Liver (tissue), 9 donors: ENCODE results near the gene PSG7. TPM values are rescaled to one million over a fixed set of nuclear protein-coding genes. Genes with fewer than 3 reads are reported as not detected.
A peak's percentile ranks its signal among the peaks of the same experiment; 100 is the strongest.
"Not testable (repeated sequence)": the region's sequence is repeated elsewhere in the genome, so short reads cannot be mapped to it uniquely, and the experiment has no call there.

ENCODE experiments used
- DNase-seq: peaks from one replicate; pipeline ENCODE4 v3.0.0-alpha.2; 2017; ENCODE audit warnings: low spot score
- H3K27ac ChIP-seq, 2 donors: one replicate each; pipeline ENCODE4 v1.7.0; 2013; ENCODE audit warnings: inconsistent platforms in 2 of 2, low read length in 2 of 2, control low read depth in 1 of 2, low read depth in 1 of 2, mild to moderate bottlenecking in 1 of 2
- H3K27me3 ChIP-seq, 4 donors: one replicate each; pipeline versions ENCODE4 v1.6.1 to v1.7.0; 2013; ENCODE audit warnings: low read length in 3 of 4, inconsistent platforms in 1 of 4, mild to moderate bottlenecking in 1 of 4, moderate library complexity in 1 of 4; ENCODE audit not compliant: control insufficient read depth in 4 of 4, insufficient read depth in 4 of 4
- H3K36me3 ChIP-seq, 4 donors: one replicate each; pipeline versions ENCODE4 v1.6.1 to v1.7.0; 2013; ENCODE audit warnings: low read length in 3 of 4, mild to moderate bottlenecking in 3 of 4, low read depth in 1 of 4, moderate library complexity in 1 of 4; ENCODE audit not compliant: control insufficient read depth in 4 of 4, insufficient read depth in 3 of 4
- H3K4me1 ChIP-seq, 4 donors: one replicate each; pipeline versions ENCODE4 v1.6.1 to v1.7.0; 2013; ENCODE audit warnings: low read length in 3 of 4, mild to moderate bottlenecking in 3 of 4, moderate library complexity in 1 of 4; ENCODE audit not compliant: control insufficient read depth in 4 of 4, insufficient read depth in 4 of 4
- H3K4me3 ChIP-seq, 3 donors: one replicate each; pipeline versions ENCODE4 v1.6.1 to v1.7.0; 2013; ENCODE audit warnings: low read length in 3 of 3, control low read depth in 1 of 3, low read depth in 1 of 3, mild to moderate bottlenecking in 1 of 3
- H3K9ac ChIP-seq, 2 donors: one replicate each; pipeline ENCODE4 v1.7.0; 2013; ENCODE audit warnings: low read length in 2 of 2, mild to moderate bottlenecking in 2 of 2, moderate library complexity in 2 of 2, control low read depth in 1 of 2, low read depth in 1 of 2
- H3K9me3 ChIP-seq, 4 donors: one replicate each; pipeline versions ENCODE4 v1.6.1 to v1.7.0; 2013; ENCODE audit warnings: low read length in 3 of 4; ENCODE audit not compliant: control insufficient read depth in 4 of 4
- CTCF ChIP-seq: fragments of 150-350 bp; IDR thresholded peaks from 2 replicates; pipeline ENCODE4 v1.5.1; 2017; ENCODE audit warnings: improper control_type of control experiment, low read depth, low read length; ENCODE audit not compliant: missing input control
- EGR1 ChIP-seq, 2 donors: IDR thresholded peaks; 2 replicates each; pipeline ENCODE4 v1.6.1; 2016 to 2018; ENCODE audit warnings: antibody characterized with exemption in 2 of 2, low read depth in 2 of 2
- FOXA1 ChIP-seq: IDR thresholded peaks from 2 replicates; pipeline ENCODE4 v1.6.1; 2016; ENCODE audit warnings: antibody characterized with exemption
- FOXA2 ChIP-seq: IDR thresholded peaks from 2 replicates; pipeline ENCODE4 v1.6.1; 2016; ENCODE audit warnings: antibody characterized with exemption
- GABPA ChIP-seq, 2 donors: IDR thresholded peaks in 1 of 2; conservative IDR thresholded peaks in 1 of 2; 2 replicates each; pipeline ENCODE4 v1.6.1; 2016; ENCODE audit warnings: antibody characterized with exemption in 2 of 2, mild to moderate bottlenecking in 1 of 2, moderate library complexity in 1 of 2
- HNF4A ChIP-seq, 2 donors: conservative IDR thresholded peaks; 2 replicates each; pipeline ENCODE4 v1.6.1; 2016; ENCODE audit warnings: antibody characterized with exemption in 2 of 2, mild to moderate bottlenecking in 2 of 2
- HNF4G ChIP-seq: IDR thresholded peaks from 2 replicates; pipeline ENCODE4 v1.6.1; 2016; ENCODE audit warnings: antibody characterized with exemption
- JUND ChIP-seq, 2 donors: IDR thresholded peaks; 2 replicates each; pipeline ENCODE4 v1.6.1; 2016; ENCODE audit warnings: antibody characterized with exemption in 2 of 2
- MAX ChIP-seq: IDR thresholded peaks from 2 replicates; pipeline ENCODE4 v1.6.1; 2016; ENCODE audit warnings: antibody characterized with exemption
- NR2F2 ChIP-seq: IDR thresholded peaks from 2 replicates; pipeline ENCODE4 v1.6.1; 2016; ENCODE audit warnings: antibody characterized with exemption
- RAD21 ChIP-seq, 2 donors: IDR thresholded peaks; 2 replicates each; pipeline ENCODE4 v1.6.1; 2016; ENCODE audit warnings: antibody characterized with exemption in 2 of 2, mild to moderate bottlenecking in 2 of 2
- RXRA ChIP-seq, 2 donors: IDR thresholded peaks; 2 replicates each; pipeline ENCODE4 v1.6.1; 2017 to 2018; ENCODE audit warnings: antibody characterized with exemption in 2 of 2, mild to moderate bottlenecking in 1 of 2
- SP1 ChIP-seq: IDR thresholded peaks from 2 replicates; pipeline ENCODE4 v1.6.1; 2018; ENCODE audit warnings: antibody characterized with exemption, mild to moderate bottlenecking
- TAF1 ChIP-seq: conservative IDR thresholded peaks from 2 replicates; pipeline ENCODE4 v1.6.1; 2016; ENCODE audit warnings: antibody characterized with exemption, mild to moderate bottlenecking
- YY1 ChIP-seq: IDR thresholded peaks from 2 replicates; pipeline ENCODE4 v1.6.1; 2016; ENCODE audit warnings: antibody characterized with exemption, mild to moderate bottlenecking
- WGBS: extraction: QIAGEN DNeasy Blood & Tissue Kit; methylation state at CpG from one replicate; pipeline ENCODE4 v1.1.7; 2013; 5-methylcytosine and 5-hydroxymethylcytosine counted together
- polyA plus RNA-seq, 2 donors: library from polyadenylated mRNA; stranded (reverse) in 1 of 2; unstranded in 1 of 2; fragments of 200-250 nt in 1 of 2; fragments of >200 nt in 1 of 2; fragmentation: Nextera tagmentation in 1 of 2; extraction: Ambion mirVana in 1 of 2; gene quantifications; one replicate each; pipeline versions ENCODE4 v1.2.1 to v1.2.3, GENCODE V29; 2013 to 2015
- total RNA-seq, 2 donors: library from RNA; depleted of rRNA; stranded (reverse); fragments of >200 nt; gene quantifications; one replicate each; pipeline ENCODE4 v1.2.3, GENCODE V29; 2014
- TF ChIP-seq, protein P1 (sequence below): IDR thresholded peaks from 2 replicates; pipeline ENCODE4 v1.6.1; 2016; ENCODE audit warnings: antibody characterized with exemption
- TF ChIP-seq, protein P2 (sequence below): IDR thresholded peaks from 2 replicates; pipeline ENCODE4 v1.6.1; 2016; ENCODE audit warnings: antibody characterized with exemption, mild to moderate bottlenecking
- TF ChIP-seq, protein P3 (sequence below): IDR thresholded peaks from 2 replicates; pipeline ENCODE4 v1.6.1; 2016; ENCODE audit warnings: antibody characterized with exemption
- donor health status: healthy.
- donor health status: healthy.
- donor health status: healthy.
- donor health status: healthy.
- donor health status: healthy.

PSG7 gene
- total and polyA plus RNA-seq, 4 donors = not detected

- H3K9ac ChIP-seq, H3K27me3 ChIP-seq, H3K4me1 ChIP-seq, DNase-seq, H3K9me3 ChIP-seq, H3K27ac ChIP-seq, H3K36me3 ChIP-seq, H3K4me3 ChIP-seq: not testable (repeated sequence)
- peak; percentile 19 to 57 for TF ChIP-seq RAD21 (IDR thresholded peaks at IDR 0.05)
- TF ChIP-seq HNF4A (conservative IDR thresholded peaks at IDR 0.05) = peak in 1 of 2 donors; percentile 33
- WGBS = 30% methylated on average over 1 of the region's 1 CpG
Observed at GRCh38 chr19:42930214-42930613, 6.8 kb downstream of the PSG7 start.

DNA sequence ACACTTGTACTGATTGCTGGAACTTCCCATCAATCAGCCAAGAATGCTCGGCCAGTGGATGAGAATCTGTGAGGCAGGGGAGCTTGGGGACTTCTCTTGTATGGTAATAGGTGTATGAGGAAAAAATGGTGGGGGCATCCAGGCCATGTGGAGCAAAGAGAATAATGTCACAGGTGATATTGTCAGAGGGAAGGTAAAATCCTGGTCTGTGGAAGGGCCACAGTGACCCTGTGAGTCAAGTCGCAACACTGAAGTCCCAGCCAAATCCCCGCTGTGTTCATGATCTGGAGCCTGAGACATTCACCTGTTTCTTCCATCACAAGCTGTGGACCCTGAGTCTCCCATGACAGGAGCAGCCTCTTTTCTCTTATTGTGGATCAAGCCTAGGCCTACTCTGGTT is 8.1 kb downstream of the PSG7 start:
- no peak for TF ChIP-seq TAF1
- TF ChIP-seq MAX = no peak
- no peak for TF ChIP-seq GABPA (IDR thresholded peaks at IDR 0.05 in 1 of 2, conservative IDR thresholded peaks at IDR 0.05 in 1 of 2)
- 83% methylated on average over 3 of the region's 3 CpGs for WGBS
- Histone ChIP-seq H3K27ac (no peak overlapping the region), H3K9ac (no peak overlapping the region), H3K4me1 (no peaks in the 10 kb centered on the region), H3K4me3 (no peak overlapping the region), H3K36me3 (no peaks in the 10 kb centered on the region), H3K9me3 (no peaks in the 10 kb centered on the region), H3K27me3 (peaks cover 0 to 4% (median under 1%) of the 10 kb centered on the region in 4 donors)
- DNase-seq = no peak

DNA sequence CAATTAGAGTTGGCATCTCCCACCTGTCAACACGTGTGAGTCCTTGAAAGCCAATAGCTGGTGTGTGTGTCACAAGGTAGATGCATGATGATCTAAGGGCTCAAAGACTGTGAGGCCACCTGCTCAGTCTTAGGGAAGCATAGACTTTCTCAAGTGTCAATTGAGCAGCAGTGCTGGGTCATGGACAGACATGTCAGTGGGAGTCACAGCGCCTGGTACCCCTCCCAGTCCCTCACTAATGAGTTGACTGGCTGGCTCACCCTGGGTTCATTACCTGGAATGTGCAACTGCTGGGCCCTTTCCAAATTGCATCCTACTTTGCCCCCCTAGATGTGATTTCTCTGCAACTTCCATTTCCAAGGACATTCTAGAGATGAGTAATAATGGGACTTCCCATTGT is 10.2 kb downstream of the PSG7 start:
- WGBS = 45% methylated on average over 2 of the region's 2 CpGs

More for the DNA sequence above, 10.2 kb downstream of the PSG7 start:
- TF ChIP-seq FOXA2 (no peak), TAF1 (no peak), RXRA (IDR thresholded peaks at IDR 0.05) (no peak), JUND (IDR thresholded peaks at IDR 0.05) (no peak), RAD21 (IDR thresholded peaks at IDR 0.05) (no peak), FOXA1 (no peak), EGR1 (IDR thresholded peaks at IDR 0.05; ENCODE audit: low read depth in 2 of 2) (no peak), NR2F2 (no peak), HNF4A (conservative IDR thresholded peaks at IDR 0.05) (no peak), SP1 (no peak), GABPA (IDR thresholded peaks at IDR 0.05 in 1 of 2, conservative IDR thresholded peaks at IDR 0.05 in 1 of 2) (no peak), CTCF (no peak), YY1 (no peak), HNF4G (no peak), MAX (no peak)
- TF ChIP-seq, protein P1, sequence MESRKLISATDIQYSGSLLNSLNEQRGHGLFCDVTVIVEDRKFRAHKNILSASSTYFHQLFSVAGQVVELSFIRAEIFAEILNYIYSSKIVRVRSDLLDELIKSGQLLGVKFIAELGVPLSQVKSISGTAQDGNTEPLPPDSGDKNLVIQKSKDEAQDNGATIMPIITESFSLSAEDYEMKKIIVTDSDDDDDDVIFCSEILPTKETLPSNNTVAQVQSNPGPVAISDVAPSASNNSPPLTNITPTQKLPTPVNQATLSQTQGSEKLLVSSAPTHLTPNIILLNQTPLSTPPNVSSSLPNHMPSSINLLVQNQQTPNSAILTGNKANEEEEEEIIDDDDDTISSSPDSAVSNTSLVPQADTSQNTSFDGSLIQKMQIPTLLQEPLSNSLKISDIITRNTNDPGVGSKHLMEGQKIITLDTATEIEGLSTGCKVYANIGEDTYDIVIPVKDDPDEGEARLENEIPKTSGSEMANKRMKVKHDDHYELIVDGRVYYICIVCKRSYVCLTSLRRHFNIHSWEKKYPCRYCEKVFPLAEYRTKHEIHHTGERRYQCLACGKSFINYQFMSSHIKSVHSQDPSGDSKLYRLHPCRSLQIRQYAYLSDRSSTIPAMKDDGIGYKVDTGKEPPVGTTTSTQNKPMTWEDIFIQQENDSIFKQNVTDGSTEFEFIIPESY = no peak
- TF ChIP-seq, protein P2, sequence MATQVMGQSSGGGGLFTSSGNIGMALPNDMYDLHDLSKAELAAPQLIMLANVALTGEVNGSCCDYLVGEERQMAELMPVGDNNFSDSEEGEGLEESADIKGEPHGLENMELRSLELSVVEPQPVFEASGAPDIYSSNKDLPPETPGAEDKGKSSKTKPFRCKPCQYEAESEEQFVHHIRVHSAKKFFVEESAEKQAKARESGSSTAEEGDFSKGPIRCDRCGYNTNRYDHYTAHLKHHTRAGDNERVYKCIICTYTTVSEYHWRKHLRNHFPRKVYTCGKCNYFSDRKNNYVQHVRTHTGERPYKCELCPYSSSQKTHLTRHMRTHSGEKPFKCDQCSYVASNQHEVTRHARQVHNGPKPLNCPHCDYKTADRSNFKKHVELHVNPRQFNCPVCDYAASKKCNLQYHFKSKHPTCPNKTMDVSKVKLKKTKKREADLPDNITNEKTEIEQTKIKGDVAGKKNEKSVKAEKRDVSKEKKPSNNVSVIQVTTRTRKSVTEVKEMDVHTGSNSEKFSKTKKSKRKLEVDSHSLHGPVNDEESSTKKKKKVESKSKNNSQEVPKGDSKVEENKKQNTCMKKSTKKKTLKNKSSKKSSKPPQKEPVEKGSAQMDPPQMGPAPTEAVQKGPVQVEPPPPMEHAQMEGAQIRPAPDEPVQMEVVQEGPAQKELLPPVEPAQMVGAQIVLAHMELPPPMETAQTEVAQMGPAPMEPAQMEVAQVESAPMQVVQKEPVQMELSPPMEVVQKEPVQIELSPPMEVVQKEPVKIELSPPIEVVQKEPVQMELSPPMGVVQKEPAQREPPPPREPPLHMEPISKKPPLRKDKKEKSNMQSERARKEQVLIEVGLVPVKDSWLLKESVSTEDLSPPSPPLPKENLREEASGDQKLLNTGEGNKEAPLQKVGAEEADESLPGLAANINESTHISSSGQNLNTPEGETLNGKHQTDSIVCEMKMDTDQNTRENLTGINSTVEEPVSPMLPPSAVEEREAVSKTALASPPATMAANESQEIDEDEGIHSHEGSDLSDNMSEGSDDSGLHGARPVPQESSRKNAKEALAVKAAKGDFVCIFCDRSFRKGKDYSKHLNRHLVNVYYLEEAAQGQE = no peak
- TF ChIP-seq, protein P3, sequence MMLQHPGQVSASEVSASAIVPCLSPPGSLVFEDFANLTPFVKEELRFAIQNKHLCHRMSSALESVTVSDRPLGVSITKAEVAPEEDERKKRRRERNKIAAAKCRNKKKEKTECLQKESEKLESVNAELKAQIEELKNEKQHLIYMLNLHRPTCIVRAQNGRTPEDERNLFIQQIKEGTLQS = no peak
- no peaks in the 10 kb centered on the region for H3K36me3 ChIP-seq
- no peak overlapping the region for H3K27ac ChIP-seq
- no peak overlapping the region for H3K4me3 ChIP-seq
- DNase-seq = no peak
- no peak overlapping the region for H3K9ac ChIP-seq
- H3K4me1 ChIP-seq = no peaks in the 10 kb centered on the region
- peaks cover 0 to 4% (median under 1%) of the 10 kb centered on the region in 4 donors for H3K27me3 ChIP-seq
- no peaks in the 10 kb centered on the region for H3K9me3 ChIP-seq
